ENCODE data around the gene LCN10.
"Not testable (repeated sequence)": the region's sequence is repeated elsewhere in the genome, so short reads cannot be mapped to it uniquely, and the experiment has no call there.

Gene LCN10

DNA sequence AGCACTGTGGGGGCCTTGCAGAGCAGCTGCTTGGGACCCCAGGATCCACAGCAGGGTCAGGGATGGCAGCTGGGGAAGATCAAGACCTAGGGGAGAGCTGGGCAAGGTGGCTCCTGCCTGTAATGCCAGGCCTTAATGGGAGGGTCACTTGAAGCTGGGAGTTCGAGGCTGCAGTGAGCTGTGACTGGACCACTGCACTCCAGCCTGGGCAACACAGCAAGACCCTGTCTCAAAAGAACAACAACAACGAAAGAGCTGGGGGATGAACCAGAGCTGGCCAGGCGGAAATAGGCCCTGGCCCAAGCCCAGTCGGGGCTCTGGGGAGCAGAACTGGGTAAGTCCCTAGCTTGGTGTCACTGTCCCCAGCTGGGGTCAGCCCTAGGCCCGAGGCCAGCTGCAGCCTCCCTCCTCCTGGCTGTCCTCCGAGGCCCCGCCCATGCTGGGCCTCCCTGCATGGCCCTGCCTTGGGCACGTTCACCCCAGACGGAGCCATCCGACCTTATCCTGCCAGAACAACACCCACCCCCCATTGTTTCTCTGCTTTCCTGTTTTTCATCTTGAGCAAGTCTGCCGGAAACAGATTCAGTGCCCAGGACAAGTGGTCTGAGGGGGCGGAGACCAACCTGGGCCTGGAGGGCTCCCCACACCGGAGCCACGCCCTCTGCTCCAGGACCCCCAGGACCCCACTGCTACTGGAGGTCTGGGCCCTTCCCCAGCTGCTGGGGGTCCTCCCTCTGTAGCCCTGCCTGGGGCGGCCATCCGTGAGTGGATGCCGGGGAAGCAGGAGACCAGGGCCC, 28.4 kb downstream of the LCN10 start:
- no peak overlapping the region for H3K4me3 ChIP-seq (ENCODE audit: control insufficient read depth, low read depth, low read length)
- TF ChIP-seq, protein P1, sequence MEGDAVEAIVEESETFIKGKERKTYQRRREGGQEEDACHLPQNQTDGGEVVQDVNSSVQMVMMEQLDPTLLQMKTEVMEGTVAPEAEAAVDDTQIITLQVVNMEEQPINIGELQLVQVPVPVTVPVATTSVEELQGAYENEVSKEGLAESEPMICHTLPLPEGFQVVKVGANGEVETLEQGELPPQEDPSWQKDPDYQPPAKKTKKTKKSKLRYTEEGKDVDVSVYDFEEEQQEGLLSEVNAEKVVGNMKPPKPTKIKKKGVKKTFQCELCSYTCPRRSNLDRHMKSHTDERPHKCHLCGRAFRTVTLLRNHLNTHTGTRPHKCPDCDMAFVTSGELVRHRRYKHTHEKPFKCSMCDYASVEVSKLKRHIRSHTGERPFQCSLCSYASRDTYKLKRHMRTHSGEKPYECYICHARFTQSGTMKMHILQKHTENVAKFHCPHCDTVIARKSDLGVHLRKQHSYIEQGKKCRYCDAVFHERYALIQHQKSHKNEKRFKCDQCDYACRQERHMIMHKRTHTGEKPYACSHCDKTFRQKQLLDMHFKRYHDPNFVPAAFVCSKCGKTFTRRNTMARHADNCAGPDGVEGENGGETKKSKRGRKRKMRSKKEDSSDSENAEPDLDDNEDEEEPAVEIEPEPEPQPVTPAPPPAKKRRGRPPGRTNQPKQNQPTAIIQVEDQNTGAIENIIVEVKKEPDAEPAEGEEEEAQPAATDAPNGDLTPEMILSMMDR (IDR thresholded peaks at IDR 0.05; ENCODE audit: control insufficient read depth, insufficient read depth, low read depth, low read length, missing control alignments) = no peak
- no peak for DNase-seq (ENCODE audit: low read depth)

DNA sequence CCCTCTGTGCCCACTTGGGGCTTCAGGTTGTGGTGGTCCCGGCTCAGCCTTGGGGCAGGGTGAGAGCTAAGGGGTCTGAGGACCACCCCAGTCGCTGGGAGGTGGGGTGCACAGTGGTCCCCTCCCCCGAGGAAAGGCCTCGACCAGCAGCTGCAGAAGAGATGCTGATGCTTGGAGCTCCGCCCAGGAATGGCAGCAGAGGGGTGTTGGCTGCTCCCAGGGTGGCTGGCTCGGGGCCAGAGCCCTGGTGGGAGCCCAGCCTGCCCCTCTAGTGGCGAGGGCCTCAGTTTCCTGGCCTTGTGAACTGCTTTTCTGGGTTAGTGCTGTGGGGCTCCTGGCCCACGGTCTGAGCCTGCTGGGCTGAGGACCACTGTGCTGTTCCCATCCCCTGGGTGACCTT, 29.2 kb downstream of the LCN10 start:
- no peak overlapping the region for H3K4me3 ChIP-seq (ENCODE audit: control insufficient read depth, low read depth, low read length)
- TF ChIP-seq, protein P1 (IDR thresholded peaks at IDR 0.05; ENCODE audit: control insufficient read depth, insufficient read depth, low read depth, low read length, missing control alignments) = no peak
- no peak for DNase-seq (ENCODE audit: low read depth)

DNA sequence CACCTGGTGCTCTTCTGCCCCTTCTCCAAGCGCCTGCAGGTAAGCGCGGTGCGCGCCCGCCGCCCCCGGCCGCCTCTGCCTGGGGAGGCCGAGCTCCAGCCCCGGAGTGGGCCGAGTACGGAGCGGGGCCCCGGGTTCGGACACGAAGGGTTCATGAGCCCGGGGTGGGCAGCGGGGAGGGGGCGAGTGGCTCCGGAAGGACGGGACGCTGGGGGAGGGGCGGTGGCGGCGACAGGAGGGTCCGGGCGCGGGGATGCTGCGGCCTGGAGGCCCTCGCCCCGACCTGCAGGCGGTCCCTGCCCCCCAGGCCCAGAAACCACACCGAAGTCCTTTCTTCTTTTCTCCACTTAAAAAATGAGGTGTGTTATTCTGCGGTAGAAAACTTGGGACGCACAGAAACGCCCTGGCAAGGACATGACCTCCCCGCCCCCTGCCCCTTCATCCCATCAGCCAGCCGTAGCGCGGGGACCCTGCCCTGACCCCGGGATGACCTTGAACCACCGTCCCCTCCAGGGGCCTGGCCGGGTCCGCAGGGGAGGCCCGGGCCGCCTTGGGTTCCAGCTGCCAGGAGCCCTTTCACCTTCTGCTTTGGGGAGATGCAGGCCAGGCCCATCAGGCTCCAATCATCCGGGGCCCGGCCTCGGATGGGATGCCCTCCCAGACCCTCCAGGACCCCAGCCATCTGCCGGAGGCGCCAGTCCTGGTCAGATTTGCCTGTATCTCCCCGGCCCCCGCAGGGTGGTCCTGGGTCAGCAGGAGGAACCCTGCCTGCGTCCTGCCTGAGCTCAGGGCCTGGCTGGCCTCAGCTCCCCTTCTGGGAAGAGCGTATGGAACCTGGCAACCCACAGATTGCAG, 29.8 kb downstream of the LCN10 start:
- TF ChIP-seq, protein P1 (IDR thresholded peaks at IDR 0.05; ENCODE audit: control insufficient read depth, insufficient read depth, low read depth, low read length, missing control alignments) = no peak
- no peak for DNase-seq (ENCODE audit: low read depth)

DNA sequence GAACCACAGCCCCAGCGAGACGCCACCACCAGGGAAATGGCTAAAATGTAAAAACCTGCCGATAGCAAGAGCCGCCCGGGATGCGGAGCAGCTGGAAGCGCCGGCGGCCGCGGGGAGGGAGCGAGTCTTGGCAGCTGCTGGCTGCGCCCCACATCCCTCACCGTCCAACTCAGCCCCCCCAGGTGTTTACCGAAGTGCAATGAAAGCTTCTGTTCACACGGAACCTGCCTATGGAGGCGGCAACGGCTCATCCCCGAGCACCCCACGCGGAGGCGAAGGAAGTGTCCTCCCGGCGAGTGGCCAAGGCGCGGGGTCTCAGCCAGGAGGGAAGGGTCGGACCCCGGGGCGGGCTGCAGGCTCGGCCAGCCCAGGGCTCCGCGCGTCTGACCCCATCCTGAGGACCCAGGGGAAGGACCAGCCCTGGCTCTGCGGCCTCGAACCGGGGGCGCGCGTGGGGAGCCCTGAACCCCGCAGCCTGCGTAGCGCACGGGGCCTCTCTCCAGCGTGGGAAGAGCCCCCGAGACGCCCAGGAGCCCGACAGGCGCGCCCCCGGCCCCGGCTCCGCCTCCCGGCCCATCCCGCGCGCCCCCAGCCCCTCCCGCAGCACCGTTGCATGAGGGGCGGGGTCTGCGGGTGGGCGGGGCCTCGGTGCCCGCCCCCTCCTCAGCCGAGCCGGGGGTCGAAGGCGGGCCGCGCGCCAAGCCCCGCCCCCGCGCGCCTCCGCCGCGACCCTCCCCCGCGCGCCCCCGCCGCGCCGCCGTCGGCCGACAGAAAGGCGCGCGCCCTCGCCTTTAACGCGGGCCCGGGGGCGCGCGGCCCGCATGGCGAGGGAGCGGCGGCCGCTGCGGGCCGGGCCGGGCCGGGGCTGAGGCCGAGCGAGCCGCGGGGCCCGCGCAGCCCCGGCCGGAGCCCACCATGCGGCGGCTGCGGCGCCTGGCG, 30.7 kb downstream of the LCN10 start, which contains the start of gene DIPK1B:
Gene DIPK1B, plus strand, starts transcription at position 822 of the 939 bp plus-strand sequence. Its CDS starts 94 bp downstream, at position 916.
- H3K4me3 ChIP-seq (ENCODE audit: control insufficient read depth, low read depth, low read length) = no peak within 1 kb of the TSS
- TF ChIP-seq, protein P1 (IDR thresholded peaks at IDR 0.05; ENCODE audit: control insufficient read depth, insufficient read depth, low read depth, low read length, missing control alignments) = no peak
- DNase-seq (ENCODE audit: low read depth) = no peak

More for the DNA sequence above, 29.8 kb downstream of the LCN10 start:
- H3K4me3 ChIP-seq (ENCODE audit: control insufficient read depth, low read depth, low read length) = no peak overlapping the region

DNA sequence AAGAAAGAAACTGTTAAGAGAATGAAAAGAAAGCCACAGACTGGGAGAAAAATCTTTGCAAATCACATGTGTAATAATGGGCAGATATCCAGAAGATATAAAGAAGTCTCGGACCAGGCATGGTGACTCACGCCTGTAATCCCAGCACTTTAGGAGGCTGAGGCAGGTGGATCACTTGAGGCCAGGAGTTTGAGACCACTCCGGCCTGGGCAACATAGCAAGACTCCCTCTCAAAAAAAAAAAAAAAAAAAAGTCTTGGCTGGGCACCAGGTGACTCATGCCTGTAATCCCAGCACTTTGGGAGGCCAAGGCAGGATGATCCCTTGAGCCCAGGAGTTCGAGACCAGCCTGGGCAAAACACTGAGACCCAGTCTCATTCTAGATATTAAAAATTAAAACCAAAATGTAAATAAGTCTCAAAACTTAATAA, 31.5 kb downstream of the LCN10 start:
- not testable (repeated sequence) for H3K4me3 ChIP-seq (ENCODE audit: control insufficient read depth, low read depth, low read length); DNase-seq (ENCODE audit: low read depth)

DNA sequence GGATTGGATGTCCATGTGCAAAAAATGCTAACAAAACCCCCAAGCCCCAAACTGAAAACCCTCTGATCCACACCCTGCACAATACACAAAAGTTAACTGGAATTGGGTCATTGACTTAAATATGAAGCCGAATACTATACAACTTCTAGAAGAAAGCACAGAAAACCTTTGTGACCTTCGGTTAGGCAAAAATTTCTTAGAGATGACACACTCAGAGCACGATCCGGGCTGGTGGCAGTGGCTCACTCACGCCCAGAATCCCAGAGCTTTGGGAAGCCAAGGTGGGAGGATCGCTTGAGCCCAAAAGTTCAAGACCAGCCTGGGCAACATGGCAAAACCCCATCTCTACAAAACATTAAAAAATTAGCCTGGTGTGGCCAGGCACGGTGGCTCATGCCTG, 32.2 kb downstream of the LCN10 start:
- no peak overlapping the region for H3K4me3 ChIP-seq (ENCODE audit: control insufficient read depth, low read depth, low read length)
- TF ChIP-seq, protein P1 (IDR thresholded peaks at IDR 0.05; ENCODE audit: control insufficient read depth, insufficient read depth, low read depth, low read length, missing control alignments) = no peak
- DNase-seq (ENCODE audit: low read depth) = no peak
